Mucosa of stomach (tissue), 1 donor: ENCODE measurements around the gene PHACTR2.
"Not testable (repeated sequence)": the region's sequence is repeated elsewhere in the genome, so short reads cannot be mapped to it uniquely, and the experiment has no call there.

Source experiments
- H3K27me3 ChIP-seq: one replicate; pipeline ENCODE4 v1.7.0; 2013; ENCODE audit warnings: mild to moderate bottlenecking, low read length; ENCODE audit not compliant: control insufficient read depth, insufficient read depth
- H3K36me3 ChIP-seq: one replicate; pipeline ENCODE4 v1.7.0; 2013; ENCODE audit warnings: low read length; ENCODE audit not compliant: control insufficient read depth, insufficient read depth
- H3K4me1 ChIP-seq: one replicate; pipeline ENCODE4 v1.7.0; 2013; ENCODE audit warnings: mild to moderate bottlenecking, low read length; ENCODE audit not compliant: control insufficient read depth, insufficient read depth
- H3K4me3 ChIP-seq: one replicate; pipeline ENCODE4 v1.7.0; 2013; ENCODE audit warnings: low read length
- H3K9ac ChIP-seq: one replicate; pipeline ENCODE4 v1.7.0; 2013; ENCODE audit warnings: mild to moderate bottlenecking, low read length, moderate library complexity
- H3K9me3 ChIP-seq: one replicate; pipeline ENCODE4 v1.7.0; 2013; ENCODE audit warnings: mild to moderate bottlenecking, low read length, moderate library complexity; ENCODE audit not compliant: control insufficient read depth
- donor health status: Pancreatic carcinoma.

The PHACTR2 gene

GRCh38 chr6:143844006-143844405 is 166.2 kb downstream of the PHACTR2 start:
- peak overlapping the region; percentile 99 for H3K9ac ChIP-seq
- no peaks in the 10 kb centered on the region for H3K36me3 ChIP-seq
- H3K9me3 ChIP-seq, result no peaks in the 10 kb centered on the region
- H3K4me3 ChIP-seq, result peak overlapping the region; percentile 92
- no peaks in the 10 kb centered on the region for H3K27me3 ChIP-seq
- peaks cover 8% of the 10 kb centered on the region for H3K4me1 ChIP-seq

- H3K9ac ChIP-seq, result no peak overlapping the region
- no peaks in the 10 kb centered on the region for H3K9me3 ChIP-seq
- H3K4me1 ChIP-seq, result peaks cover 3% of the 10 kb centered on the region
- no peaks in the 10 kb centered on the region for H3K36me3 ChIP-seq
- H3K27me3 ChIP-seq, result no peaks in the 10 kb centered on the region
- H3K4me3 ChIP-seq, result no peak overlapping the region
Observed at GRCh38 chr6:143845033-143845432, 167.3 kb downstream of the PHACTR2 start.

DNA sequence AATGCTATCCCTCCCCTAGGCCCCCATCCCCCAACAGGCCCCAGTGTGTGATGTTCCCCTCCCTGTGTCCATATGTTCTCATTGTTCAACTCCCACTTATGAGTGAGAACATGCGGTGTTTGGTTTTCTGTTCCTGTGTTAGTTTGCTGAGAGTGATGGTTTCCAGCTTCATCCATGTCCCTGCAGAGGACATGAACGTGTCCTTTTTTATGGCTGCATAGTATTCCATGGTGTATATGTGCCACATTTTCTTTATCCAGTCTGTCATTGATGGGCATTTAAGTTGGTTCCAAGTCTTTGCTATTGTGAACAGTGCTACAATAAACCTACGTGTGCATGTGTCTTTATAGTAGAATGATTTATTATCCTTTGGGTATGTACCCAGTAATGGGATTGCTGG is 173.9 kb downstream of the PHACTR2 start:
- not testable (repeated sequence) for H3K4me1 ChIP-seq, H3K36me3 ChIP-seq, H3K4me3 ChIP-seq

GRCh38 chr6:143855057-143855456 is 177.3 kb downstream of the PHACTR2 start:
- not testable (repeated sequence) for H3K9ac ChIP-seq, H3K4me3 ChIP-seq, H3K9me3 ChIP-seq, H3K36me3 ChIP-seq, H3K4me1 ChIP-seq, H3K27me3 ChIP-seq

More for the DNA sequence above, 173.9 kb downstream of the PHACTR2 start:
- not testable (repeated sequence) for H3K9me3 ChIP-seq, H3K27me3 ChIP-seq, H3K9ac ChIP-seq

- H3K27me3 ChIP-seq, H3K9me3 ChIP-seq, H3K36me3 ChIP-seq, H3K9ac ChIP-seq, H3K4me1 ChIP-seq, H3K4me3 ChIP-seq: not testable (repeated sequence)
Observed at GRCh38 chr6:143856762-143857161, 179.0 kb downstream of the PHACTR2 start.

DNA sequence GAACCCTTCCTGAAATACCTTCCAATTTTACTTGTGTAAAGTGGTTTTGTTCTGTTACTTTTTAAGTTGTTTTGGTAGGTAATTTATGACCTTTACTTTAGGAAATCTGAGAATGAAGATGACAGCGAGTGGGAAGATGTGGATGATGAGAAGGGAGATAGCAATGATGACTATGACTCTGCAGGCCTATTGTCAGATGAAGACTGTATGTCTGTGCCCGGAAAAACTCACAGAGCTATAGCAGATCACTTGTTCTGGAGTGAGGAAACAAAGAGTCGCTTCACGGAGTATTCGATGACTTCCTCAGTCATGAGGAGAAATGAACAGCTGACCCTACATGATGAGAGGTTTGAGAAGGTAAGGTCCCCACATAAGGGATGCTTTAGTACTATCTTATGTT is 179.9 kb downstream of the PHACTR2 start:
- Histone ChIP-seq H3K9me3 (no peaks in the 10 kb centered on the region), H3K36me3 (no peaks in the 10 kb centered on the region), H3K4me1 (no peaks in the 10 kb centered on the region), H3K27me3 (no peaks in the 10 kb centered on the region), H3K4me3 (no peak overlapping the region), H3K9ac (no peak overlapping the region)

GRCh38 chr6:143859891-143860660 is 182.3 kb downstream of the PHACTR2 start:
- H3K9me3 ChIP-seq, result no peaks in the 10 kb centered on the region
- H3K36me3 ChIP-seq, result no peaks in the 10 kb centered on the region
- no peak overlapping the region for H3K9ac ChIP-seq
- no peaks in the 10 kb centered on the region for H3K4me1 ChIP-seq
- H3K4me3 ChIP-seq, result no peak overlapping the region
- H3K27me3 ChIP-seq, result no peaks in the 10 kb centered on the region

DNA sequence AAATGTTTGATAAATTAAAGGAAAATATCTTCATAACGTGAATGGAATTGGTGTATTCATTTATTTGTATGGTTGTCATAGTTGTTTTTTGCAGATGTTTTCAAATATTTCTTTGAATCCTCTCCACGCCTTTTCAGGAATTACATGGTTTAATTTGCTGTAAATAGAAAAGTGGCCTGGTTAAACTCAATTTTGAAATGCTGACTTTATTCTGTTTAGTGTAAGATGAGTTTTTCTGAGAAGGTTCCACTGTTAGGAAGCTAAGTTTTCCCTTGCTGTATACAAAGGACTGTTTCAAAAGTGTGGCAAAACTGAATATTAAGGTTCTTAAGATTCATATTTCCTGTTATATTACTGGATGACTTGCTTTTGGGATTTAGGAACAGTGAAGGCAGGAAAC is 186.0 kb downstream of the PHACTR2 start:
- H3K36me3 ChIP-seq, result no peaks in the 10 kb centered on the region
- no peaks in the 10 kb centered on the region for H3K9me3 ChIP-seq
- no peaks in the 10 kb centered on the region for H3K27me3 ChIP-seq
- no peak overlapping the region for H3K9ac ChIP-seq
- no peaks in the 10 kb centered on the region for H3K4me1 ChIP-seq
- no peak overlapping the region for H3K4me3 ChIP-seq

DNA sequence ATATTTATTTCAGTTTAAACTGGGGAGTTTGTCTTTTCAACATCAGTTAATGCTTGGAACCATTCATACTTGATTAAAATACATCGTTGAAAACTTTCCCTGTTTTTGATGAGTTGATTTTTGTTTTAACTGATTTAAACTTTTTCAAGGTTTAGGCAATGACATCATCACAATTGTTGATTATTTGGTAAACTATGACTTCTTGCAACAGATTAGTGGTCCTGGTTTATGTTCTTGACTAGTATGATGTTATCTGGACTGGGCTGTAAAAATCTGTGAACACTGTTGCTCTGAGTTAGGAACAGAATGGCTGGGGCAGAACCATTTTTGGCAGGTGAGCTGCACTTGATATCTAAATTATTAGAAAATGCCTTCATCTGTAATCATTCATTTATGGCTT is 186.5 kb downstream of the PHACTR2 start, which contains the start of gene ZC2HC1B:
Gene ZC2HC1B (plus strand): TSS at position 241 of the 400 bp plus-strand sequence. CDS start 66 bp downstream, at position 307.
- H3K4me1 ChIP-seq, result no peaks in the 10 kb centered on the region
- H3K9ac ChIP-seq, result no peak within 1 kb of the TSS
- H3K27me3 ChIP-seq, result no peaks in the 10 kb centered on the region
- H3K36me3 ChIP-seq, result no peaks in the 10 kb centered on the region
- no peaks in the 10 kb centered on the region for H3K9me3 ChIP-seq
- H3K4me3 ChIP-seq, result no peak within 1 kb of the TSS

DNA sequence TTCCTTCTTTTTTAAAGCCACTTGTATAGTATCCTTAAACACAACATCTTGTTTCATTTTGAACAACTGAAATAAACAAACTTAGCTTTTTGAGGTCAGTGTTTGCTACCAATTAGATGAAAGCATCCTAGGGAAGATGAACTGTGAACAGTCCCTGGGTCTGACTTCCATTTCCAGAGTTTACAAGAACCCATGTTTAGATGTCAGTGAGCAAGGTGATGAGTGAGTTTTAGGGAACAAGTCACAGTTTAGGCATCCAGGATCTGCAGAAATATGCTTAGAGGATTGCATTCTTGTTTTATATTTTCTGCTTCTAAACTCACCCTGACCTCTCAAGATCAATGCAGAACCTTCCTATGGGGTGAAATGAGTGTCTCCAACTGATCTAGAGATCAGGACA is 189.5 kb downstream of the PHACTR2 start:
- Histone ChIP-seq H3K4me1 (no peaks in the 10 kb centered on the region), H3K27me3 (no peaks in the 10 kb centered on the region), H3K9ac (no peak overlapping the region), H3K4me3 (no peak overlapping the region), H3K9me3 (no peaks in the 10 kb centered on the region), H3K36me3 (no peaks in the 10 kb centered on the region)

DNA sequence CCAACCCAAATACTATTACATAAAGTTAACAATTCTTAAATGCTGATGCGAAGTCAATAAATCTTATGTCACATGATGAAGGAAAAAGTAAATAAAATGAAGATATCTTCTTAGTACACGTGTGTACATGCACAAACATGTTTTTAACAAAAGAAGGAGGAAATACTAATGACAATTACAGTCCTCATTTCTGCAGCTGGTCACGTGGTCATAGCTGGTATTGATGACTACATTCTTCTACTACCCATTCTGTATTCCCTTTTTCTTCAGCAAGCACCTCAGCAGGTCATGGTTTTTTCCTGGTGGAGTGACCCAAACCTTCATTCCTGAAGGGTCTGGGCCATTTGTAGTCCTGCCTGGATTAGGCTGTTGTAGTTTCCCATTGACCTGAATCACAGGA is 191.0 kb downstream of the PHACTR2 start:
- H3K27me3 ChIP-seq, H3K4me1 ChIP-seq, H3K9me3 ChIP-seq, H3K36me3 ChIP-seq, H3K4me3 ChIP-seq, H3K9ac ChIP-seq: not testable (repeated sequence)

GRCh38 chr6:143871202-143871730 is 193.5 kb downstream of the PHACTR2 start:
- H3K9me3 ChIP-seq, result not testable (repeated sequence)

More at GRCh38 chr6:143871202-143871730, 193.5 kb downstream of the PHACTR2 start:
- not testable (repeated sequence) for H3K4me1 ChIP-seq, H3K9ac ChIP-seq, H3K4me3 ChIP-seq, H3K36me3 ChIP-seq, H3K27me3 ChIP-seq
